Measurements from ENCODE around the gene CPM. TPM values are rescaled to one million over a fixed set of nuclear protein-coding genes. Genes with fewer than 3 reads are reported as not detected.

Gene CPM
- polyA plus RNA-seq, 4 donors: 17.3 to 36.2 (median 27.6) TPM

DNA sequence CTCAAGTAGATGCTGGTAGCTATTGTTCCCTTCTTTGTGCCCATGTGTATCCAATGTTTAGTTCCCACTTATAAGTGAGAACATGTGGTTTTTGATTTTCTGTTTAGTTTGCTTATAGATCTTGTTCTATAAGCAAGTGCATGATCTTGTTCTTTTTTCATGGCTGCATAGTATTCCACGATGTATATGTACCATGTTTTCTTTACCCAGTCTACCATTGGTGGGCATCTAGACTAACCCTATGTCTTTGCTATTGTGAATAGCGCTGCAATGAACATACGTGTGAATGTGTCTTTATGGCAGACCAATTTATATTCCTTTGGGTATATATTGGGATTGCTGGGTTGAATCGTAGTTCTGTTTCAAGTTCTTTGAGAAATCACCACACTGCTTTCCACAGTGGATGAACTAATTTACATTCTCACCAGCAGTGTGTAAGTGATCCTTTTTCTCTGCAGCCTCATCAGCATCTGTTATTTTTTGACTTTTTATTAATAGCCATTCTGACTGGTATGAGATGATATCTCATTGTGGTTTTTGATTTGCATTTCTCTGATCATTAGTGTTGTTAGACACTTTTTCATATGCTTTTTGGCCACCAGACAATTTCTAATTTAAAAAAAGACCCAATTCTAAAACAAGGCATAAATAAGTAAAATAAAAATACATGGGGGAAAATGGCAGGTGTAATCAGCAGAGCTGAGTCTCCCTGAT lies 50.6 kb downstream of the CPM start:
- no peak for DNase-seq (ENCODE audit: low read depth in 4 of 4, low spot score in 2 of 4)

DNA sequence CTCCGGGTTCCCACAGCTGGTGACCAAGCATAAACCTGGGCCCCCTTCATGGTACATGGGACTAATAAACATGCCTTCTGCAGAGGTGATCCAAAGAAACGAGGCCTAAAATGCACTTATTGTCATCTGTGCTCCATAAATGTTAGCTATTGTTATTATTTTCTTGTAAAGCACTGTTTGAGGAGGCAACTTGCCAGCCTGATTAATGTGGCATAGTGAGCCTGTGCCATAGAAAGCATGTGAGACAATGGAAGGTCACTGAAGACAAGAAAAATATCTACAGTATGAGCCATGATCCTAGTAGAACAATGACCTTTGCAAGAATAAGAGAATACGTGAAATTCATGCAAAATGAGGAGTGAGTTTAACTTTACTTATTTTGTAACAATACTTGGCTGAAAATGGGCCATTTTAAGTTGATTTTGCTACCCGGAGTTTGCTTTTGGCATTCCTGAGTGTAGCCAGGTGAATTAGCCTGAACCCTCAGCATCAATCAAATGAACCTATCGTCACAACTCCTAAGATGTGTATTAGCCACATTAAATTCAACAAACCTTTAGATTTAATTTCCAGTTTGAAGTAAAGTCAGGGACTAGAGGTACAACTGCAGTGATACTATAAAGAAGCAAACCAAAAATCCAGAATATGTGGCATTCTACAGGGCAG lies 52.2 kb downstream of the CPM start:
- no peak for DNase-seq (ENCODE audit: low read depth in 4 of 4, low spot score in 2 of 4)

DNA sequence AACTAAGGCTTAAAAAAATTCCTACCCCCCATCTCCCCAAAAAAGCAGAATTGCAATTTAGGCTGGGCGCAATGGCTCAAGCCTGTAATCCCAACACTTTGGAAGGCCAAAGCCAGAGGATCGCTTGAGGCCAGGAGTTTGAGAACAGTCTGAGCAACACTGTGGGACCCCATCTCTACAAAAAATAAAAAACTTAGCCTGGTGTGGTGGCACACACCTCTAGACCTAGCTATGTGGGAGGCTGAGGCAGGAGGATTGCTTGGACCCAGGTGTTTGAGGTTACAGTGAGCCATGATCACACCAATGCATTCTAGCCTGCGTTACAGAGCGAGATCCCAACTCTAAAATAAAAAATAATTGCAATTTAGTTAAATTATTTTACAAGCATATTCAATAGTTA lies 54.1 kb downstream of the CPM start:
- DNase-seq (ENCODE audit: low read depth in 4 of 4, low spot score in 2 of 4): no peak

DNA sequence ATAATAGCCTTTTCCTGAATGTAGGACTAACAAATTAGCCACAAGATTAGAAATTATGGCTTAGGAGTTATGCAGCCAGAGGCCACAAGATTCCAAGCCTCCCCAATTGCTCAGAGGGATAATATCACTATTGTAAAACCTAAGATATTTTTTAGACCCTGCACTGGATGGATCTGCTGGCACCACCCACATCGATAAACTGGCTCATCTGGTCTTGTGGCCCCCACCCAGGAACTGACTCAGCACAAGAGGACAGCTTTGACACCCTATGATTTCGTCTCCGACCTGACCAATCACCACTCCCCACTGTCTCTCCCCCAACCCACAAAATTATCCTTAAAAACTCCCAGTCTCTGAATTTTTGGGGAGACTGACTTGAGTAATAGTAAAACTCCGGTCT lies 54.7 kb downstream of the CPM start:
- no peak for DNase-seq (ENCODE audit: low read depth in 4 of 4, low spot score in 2 of 4)

DNA sequence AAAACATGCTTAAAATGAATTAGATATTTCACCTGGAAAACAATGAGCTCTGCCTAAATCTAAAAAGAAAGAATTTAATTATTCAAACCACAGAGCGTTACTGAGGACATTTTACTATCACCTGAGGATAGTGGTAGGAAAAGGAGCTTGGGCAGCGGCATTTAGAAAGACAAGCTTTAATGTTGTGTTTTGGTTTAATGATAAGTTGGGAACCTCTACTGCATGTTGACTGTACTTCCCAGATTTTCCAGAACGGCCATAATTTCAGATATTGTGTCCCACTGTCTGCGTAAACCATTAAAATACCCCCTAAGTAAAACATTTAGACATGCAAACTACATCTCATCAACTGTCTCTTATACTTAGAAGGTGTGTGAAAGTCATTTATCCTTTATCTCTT lies 55.4 kb downstream of the CPM start:
- no peak for DNase-seq (ENCODE audit: low read depth in 4 of 4, low spot score in 2 of 4)

DNA sequence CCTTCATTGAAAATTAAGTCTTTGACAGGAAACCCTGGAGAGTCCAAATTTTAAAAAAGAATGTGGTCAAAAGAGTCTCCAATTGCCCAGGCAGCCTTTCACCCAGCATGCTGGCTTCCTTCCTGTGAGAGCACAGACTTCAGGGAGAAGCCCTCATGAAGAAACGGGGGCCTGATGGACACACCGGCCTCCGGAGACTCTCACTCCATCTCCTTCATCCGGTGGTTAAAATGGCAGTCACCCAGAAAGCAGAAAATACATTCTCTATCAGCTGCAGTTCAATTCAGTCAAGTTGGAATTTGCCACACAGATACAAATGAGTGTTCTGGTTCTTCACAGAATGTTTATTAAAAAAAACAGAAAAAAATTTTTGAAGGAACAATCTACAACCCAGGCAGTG lies 56.5 kb downstream of the CPM start:
- no peak for DNase-seq (ENCODE audit: low read depth in 4 of 4, low spot score in 2 of 4)

DNA sequence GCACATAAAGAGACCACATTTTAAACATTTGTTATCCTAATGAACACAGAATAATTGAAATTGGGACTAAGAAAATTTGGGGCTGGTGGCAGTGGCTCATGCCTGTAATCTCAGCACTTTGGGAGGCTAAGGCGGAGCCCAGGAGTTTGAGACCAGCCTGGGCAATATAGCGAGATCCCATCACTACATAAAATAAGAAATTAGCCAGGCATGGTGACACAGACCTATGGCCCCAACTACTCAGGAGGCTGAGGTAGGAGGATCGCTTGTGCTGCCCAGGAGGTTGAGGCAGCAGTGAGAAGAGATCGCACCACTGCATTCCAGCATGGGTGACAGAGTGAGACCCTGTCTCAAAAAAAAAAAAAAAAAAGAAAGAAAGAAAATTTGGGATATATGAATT lies 59.7 kb downstream of the CPM start:
- no peak for DNase-seq (ENCODE audit: low read depth in 4 of 4, low spot score in 2 of 4)

DNA sequence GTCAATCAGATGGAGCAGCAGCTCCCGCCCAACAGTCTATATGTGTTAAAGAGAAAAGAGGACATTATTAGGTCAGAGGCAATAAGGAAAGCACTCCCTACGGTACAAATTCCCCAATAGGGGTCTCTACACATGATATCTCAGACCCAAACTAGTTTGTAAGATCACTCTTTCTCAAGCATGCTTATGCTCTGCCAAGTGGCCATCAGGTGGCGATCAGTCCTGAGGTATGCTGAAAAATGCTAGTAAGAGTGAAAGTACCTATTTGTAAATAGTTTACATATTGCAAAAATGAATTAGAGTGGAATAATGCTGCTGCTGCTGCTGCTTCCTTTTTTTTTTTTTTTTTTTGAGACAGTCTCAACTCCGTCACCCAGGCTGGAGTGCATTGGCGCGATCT lies 61.0 kb downstream of the CPM start:
- DNase-seq (ENCODE audit: low read depth in 4 of 4, low spot score in 2 of 4): no peak

DNA sequence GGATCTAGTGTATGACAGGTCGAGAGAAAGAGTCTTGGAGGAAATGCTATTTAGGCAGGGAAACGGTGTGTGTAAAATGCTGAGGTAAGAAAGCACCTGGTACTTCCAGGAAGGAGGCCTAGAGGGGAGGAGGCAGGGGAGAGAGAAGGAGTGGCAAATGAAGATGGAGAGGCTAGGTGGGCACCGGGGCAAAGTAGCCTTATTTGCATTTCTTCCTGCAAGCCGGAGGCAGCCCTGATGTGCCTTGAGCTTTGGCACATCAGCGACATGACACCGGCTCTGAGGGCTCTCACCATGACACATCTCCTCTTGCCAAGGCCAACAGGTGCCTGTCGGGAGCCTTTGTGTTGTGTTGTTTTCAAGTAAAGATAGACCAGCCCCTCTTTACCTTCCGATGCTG lies 61.6 kb downstream of the CPM start:
- DNase-seq (ENCODE audit: low read depth in 4 of 4, low spot score in 2 of 4): no peak

DNA sequence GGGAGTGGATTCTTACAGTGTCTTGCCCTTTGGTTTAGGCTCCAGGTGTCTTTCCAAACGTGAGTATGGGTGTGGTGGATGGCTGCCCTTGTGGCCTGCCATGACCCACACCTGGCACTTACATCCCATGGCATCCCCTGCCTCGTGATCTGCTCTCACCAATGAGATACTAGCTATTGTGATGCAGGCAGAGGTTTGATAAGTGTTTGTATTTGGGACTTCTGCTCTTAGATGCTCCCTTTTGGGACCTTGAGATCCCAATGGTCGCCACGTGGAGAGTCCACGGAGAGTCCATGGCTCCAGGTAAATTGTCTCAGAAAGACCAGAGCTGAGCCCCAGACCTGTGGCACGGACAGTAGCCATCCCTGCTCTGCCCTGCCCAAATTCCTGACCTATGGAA lies 62.5 kb downstream of the CPM start:
- DNase-seq (ENCODE audit: low read depth in 4 of 4, low spot score in 2 of 4): no peak

DNA sequence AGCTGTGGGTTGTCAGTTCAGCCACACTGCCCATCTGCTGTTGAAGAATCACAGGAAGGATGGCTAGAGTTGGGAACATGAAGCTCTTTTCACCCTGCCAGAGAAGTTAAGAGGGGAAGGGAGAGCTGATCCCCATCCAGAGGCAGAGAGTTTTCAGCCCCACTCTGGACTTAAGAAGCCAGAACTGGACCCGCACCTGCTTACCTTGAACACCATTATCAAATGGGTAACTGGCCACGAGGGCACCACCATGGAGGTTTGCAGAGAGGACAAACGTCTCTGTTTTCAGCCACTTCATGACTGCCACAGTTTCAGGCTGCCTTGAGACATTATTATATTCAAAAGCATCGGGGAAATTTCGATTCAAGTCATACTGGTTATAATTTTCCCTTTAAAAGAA lies 63.0 kb downstream of the CPM start:
- no peak for DNase-seq (ENCODE audit: low read depth in 4 of 4, low spot score in 2 of 4)

DNA sequence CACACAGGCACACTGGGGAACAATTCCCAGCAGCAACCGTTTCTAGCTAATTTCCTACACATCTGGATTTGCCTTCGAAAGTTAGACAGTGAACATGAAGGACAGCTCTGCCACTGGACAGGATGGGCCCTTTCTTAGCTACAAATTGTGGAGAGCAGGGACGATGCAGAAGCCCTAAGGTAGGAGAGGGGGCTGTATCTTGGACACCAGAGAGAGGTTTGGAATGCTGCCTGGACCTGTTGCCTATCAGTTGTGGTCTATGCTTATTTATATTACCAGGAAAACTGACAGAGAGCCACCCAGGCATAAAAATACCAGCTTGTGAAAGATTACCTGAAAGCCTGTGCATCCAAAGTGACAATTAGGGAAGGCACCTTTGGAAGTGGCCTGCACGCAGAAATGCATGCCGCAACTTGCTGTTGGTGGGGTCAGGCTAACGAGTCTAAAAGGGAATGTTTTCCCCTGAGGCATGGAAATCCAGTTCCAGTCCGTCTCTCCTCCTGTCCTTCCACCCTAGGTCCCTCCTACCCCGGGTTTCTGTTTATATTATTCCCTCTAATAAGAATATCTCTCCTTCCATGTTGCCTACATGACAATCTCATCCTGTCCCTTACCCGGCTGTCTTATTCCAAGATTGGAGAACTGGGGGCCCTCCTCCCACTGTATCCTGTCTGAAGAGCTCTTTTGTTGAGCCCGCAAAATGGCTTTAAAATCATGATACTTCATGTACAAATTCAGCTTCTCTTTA lies 64.8 kb downstream of the CPM start:
- no peak for DNase-seq (ENCODE audit: low read depth in 4 of 4, low spot score in 2 of 4)

DNA sequence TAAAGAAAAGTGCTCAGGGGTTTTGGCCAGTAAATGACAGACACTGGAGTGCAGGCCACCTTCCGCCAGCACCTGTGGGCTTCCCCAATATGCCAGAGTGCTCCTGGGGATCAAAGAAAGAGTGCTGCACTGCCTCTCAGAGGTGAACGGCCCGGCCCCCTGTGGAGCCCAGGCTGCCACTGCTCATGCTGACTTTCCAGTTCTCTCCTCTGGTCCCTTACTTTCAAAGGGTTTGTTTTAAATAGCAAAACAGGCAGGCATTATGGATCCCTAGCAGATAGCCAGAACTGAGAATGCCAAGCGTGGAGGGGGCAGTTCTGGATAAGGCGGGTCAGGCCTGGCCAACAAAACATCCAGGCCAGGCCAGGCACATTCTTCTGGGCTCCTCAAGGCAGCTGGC lies 65.4 kb downstream of the CPM start:
- no peak for DNase-seq (ENCODE audit: low read depth in 4 of 4, low spot score in 2 of 4)

DNA sequence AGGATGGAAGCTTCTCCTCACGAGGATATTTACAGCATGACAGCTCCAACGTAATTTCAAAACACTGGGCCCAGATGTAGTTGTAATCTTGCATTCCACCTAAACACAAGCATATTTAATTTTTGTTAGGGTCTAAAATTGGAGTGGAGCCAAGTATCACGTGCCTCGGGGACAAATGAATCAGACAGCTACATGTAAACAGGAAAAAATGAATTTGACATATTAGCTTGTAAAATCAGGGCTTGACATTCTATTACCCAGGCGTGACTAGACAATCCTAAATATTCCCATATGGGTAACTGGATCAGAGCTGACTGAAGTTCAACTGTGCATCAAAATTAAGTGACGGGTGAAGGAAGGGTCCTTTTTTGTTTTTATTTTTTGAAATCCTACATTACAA lies 66.0 kb downstream of the CPM start:
- DNase-seq (ENCODE audit: low read depth in 4 of 4, low spot score in 2 of 4): no peak

DNA sequence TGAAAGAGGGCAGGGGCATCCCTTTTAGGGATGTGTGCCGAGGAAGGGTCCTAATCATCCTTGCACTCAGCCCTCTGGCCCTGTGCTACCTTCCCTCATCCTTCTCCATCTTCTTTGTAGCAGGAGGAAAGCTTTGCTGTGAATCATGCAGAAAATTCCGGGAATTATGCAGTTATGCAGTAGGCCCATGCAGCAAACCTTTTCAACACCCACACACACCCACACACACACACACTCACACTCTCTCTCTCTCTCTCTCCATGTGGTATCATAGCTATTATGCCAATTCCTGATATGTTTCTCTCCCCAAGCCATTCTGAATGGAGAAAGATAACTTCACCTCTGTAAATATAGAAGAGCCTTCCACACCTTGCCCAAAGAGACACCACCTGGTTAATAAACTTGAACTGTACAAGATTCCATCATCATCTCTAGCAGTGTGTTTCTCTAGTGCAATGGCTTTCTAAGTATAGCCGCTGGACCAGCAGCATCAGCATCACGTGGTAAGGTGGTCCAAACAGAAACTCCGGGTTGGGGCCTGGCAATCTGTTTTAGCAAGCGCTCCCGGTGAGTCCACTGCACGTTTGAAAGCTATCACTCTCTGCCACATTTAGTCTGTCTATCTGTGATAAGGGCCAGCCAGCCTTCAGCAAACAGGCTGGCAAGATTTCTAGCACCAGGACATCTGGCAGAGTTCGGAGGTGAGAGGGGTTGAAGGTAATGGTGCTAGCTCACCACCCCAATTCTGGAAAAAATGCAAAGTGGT lies 67.4 kb downstream of the CPM start:
- no peak for DNase-seq (ENCODE audit: low read depth in 4 of 4, low spot score in 2 of 4)

DNA sequence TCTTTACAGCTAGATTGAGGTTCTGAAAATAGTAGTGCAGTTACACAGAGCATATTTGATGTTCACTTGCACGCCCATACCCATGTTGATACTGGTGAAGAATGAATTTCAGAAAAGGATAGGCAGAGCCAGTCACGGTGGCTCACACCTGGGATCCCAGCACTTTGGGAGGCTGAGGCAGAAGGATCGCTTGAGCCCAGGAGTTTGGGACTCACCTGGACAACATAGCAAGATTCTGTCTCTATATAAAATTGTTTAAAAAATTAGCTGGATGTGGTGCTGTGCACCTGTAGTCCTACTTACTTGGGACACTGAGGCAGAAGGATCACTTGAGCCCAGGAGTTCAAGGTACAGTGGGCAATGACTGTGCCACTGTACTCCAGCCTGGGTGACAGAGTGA lies 68.4 kb downstream of the CPM start:
- DNase-seq (ENCODE audit: low read depth in 4 of 4, low spot score in 2 of 4): no peak

DNA sequence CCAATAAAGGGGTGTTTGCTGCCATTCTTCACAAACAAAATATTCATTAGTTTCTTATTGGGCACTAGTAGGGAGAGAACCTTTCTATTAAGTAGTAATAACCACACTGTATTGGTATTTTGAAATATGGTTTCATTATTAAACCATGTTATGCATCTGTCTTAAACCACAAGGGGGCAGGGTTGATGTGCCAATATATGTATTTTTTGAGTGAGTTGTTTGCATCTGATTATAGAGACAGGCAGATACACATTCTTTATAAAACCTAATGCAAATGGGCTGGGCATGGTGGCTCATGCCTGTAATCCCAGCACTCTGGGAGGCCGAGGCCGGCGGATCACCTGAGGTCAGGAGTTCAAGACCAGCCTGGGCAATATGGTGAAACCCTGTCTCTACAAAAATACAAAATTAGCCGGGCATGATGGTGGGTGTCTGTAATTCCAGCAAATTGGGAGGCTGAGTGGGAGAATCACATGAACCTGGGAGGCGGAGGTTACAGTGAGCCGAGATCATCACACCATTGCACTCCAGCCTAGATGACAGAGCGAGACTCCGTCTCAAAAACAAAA lies 69.0 kb downstream of the CPM start:
- DNase-seq (ENCODE audit: low read depth in 4 of 4, low spot score in 2 of 4): peak in 2 of 4 donors; percentile 9 to 23

DNA sequence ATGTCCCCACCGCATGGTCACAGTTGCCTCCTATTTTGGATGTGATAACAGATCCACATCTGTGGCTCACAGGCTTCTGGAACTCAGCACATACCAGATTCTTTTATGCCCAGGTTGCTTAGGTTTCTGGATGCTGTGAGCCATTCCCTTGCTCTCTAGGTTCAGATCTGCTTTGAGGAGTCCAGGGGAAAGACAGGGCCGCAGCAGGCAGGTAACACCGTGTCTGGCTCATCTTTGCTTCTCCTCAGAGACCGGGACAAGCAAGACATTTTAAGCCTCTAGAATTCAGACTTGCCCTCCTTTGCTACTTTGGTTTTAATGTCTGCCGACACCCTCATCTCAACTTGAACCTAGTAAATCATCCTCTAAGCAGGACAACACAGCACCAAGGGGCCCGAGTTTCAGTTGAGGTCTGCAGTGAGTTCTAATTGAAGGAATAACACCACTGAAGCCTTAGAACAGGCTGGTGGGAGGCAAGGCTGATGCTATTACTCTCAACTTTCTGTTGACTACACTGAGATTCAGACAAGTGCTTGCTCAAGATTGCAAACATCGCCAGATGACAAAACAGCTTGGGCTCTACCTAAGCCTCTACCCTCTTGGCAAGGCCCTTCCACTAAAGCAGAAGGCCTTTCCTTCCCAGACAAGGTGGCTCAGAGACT lies 69.7 kb downstream of the CPM start:
- no peak for DNase-seq (ENCODE audit: low read depth in 4 of 4, low spot score in 2 of 4)

DNA sequence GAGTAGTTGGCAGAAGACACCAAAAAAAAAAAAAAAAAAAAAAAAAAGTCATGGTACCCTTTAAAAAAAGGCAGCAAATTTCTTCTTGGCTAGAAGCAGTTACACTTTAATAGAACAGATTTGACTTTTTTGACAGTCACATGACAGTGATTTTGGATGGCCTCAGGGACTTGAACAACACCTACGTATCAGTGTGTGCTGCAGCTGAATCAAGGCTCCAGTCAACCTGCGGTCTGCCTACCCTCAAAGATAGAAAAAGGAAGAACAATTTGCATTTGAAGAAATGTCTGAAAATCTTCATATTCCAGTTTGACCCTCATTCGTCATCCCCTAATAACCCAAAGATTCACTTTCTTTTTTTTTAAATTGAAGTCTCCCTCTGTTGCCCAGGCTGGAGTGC lies 71.1 kb downstream of the CPM start:
- no peak for DNase-seq (ENCODE audit: low read depth in 4 of 4, low spot score in 2 of 4)

DNA sequence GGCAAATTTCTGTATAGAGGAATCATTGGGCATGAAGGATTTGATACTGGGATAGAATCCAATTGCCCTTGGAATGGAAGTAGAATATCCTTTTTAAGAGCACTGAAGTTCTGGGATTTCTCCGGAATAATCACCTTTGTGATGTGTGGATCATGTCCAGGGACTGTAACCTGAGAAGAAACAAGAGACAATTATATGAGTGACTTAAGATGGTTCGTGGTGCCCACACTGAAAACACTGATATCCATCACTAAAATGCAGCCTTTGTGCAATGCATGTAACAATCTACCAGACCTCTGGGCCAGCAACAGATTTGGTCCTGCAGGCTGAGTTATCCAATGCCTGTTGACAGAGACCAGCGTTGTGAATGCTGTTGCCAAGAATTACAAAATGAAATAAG lies 76.5 kb downstream of the CPM start:
- DNase-seq (ENCODE audit: low read depth in 4 of 4, low spot score in 2 of 4): no peak
